Kidney epithelial cell (primary cell): ENCODE data around the gene COL1A1. TPM values are rescaled to one million over a fixed set of nuclear protein-coding genes. Genes with fewer than 3 reads are reported as not detected.

ENCODE experiments used
- DNase-seq: peaks from one replicate; pipeline ENCODE4 v3.0.0-alpha.2; 2010; ENCODE audit warnings: low read depth
- H3K27me3 ChIP-seq: 2 replicates; pipeline ENCODE4 v1.6.0; 2011; ENCODE audit warnings: low read length; ENCODE audit not compliant: control insufficient read depth, insufficient read depth
- H3K36me3 ChIP-seq: 2 replicates; pipeline ENCODE4 v1.5.1; 2011; ENCODE audit warnings: low read length; ENCODE audit not compliant: control insufficient read depth, insufficient read depth
- H3K4me3 ChIP-seq: 2 replicates; pipeline ENCODE4 v1.5.1; 2011; ENCODE audit warnings: low read depth, mild to moderate bottlenecking, control low read depth, low read length
- total RNA-seq: library from RNA; depleted of rRNA; stranded (reverse); fragments of >200 nt; gene quantifications from 2 replicates; pipeline ENCODE4 v1.2.3, GENCODE V29; 2015
- TF ChIP-seq, protein P1 (sequence below): IDR thresholded peaks from 2 replicates; pipeline ENCODE4 v1.5.1; 2011; ENCODE audit warnings: mild to moderate bottlenecking, moderate library complexity, low read length, control low read depth, inconsistent platforms; ENCODE audit not compliant: insufficient read depth, poor library complexity, severe bottlenecking

COL1A1 gene
- total RNA-seq, 1 donor from 2014 or later: 139 TPM

DNA sequence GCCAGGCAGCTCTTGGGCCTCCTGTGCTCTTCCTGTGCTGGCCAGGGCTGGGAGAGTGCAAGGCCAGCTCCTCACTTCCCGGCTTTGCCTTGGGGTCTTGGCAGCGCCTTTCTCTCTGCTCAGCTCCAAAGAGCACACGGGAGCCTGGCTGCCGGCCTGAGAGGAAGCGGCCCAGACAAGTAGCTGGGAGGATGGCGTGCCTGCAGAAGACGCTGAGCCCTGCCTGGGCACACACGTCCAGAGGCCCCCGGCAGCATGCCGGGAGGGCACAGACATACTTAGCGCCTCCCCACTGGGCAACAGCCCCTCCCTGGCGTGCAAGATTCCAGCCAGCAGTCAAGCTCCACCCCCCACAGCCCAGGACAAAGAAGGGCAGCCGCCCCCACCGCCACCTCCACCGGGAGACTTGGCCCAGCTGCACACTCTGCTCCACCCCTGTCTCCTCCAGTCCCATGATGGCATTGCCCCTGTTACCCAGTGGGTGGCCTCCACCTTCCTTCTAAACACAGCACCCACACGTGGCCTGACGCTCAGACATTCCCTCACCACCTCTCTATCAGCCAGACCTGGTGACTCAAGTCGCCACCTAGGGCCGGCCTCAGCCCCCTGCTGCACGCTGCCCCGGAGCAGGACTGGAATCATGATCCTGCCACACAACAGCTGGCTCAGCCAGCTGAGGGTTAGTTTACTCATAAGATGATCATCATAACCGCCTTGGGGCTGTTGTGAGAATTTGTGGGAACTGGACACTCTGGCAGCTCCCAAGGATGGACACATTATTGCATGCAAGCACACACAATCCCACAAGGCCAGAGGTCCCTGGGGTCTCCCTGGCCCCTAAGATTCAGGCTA is 23.2 kb downstream of the COL1A1 start:
- DNase-seq: peak; percentile 94
- H3K27me3 ChIP-seq: no peaks in the 10 kb centered on the region
- H3K36me3 ChIP-seq: no peaks in the 10 kb centered on the region
- no peak overlapping the region for H3K4me3 ChIP-seq
- TF ChIP-seq, protein P1, sequence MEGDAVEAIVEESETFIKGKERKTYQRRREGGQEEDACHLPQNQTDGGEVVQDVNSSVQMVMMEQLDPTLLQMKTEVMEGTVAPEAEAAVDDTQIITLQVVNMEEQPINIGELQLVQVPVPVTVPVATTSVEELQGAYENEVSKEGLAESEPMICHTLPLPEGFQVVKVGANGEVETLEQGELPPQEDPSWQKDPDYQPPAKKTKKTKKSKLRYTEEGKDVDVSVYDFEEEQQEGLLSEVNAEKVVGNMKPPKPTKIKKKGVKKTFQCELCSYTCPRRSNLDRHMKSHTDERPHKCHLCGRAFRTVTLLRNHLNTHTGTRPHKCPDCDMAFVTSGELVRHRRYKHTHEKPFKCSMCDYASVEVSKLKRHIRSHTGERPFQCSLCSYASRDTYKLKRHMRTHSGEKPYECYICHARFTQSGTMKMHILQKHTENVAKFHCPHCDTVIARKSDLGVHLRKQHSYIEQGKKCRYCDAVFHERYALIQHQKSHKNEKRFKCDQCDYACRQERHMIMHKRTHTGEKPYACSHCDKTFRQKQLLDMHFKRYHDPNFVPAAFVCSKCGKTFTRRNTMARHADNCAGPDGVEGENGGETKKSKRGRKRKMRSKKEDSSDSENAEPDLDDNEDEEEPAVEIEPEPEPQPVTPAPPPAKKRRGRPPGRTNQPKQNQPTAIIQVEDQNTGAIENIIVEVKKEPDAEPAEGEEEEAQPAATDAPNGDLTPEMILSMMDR: peak; percentile 68

DNA sequence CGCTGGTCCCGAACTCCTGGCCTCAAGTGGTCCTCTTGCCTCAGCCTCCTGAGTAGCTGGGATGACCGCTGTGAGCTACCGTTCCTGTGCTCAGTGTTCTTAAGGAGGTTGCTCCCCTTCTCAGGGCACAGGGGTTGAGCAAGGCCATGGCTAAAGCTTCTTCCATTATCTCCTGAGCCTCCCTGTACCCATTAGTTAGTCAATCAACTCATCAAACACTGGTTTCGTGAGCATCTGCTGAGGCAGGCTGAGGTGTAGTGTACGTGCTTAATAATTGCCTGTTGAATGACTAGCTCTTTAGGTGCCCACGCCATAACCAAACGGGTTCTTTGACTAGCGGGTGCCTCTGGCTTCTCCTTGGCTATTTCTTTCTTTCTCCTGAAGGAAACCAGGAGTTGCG is 24.0 kb downstream of the COL1A1 start:
- TF ChIP-seq, protein P1: no peak
- H3K4me3 ChIP-seq: no peak overlapping the region
- no peaks in the 10 kb centered on the region for H3K27me3 ChIP-seq
- no peaks in the 10 kb centered on the region for H3K36me3 ChIP-seq
- DNase-seq: no peak

DNA sequence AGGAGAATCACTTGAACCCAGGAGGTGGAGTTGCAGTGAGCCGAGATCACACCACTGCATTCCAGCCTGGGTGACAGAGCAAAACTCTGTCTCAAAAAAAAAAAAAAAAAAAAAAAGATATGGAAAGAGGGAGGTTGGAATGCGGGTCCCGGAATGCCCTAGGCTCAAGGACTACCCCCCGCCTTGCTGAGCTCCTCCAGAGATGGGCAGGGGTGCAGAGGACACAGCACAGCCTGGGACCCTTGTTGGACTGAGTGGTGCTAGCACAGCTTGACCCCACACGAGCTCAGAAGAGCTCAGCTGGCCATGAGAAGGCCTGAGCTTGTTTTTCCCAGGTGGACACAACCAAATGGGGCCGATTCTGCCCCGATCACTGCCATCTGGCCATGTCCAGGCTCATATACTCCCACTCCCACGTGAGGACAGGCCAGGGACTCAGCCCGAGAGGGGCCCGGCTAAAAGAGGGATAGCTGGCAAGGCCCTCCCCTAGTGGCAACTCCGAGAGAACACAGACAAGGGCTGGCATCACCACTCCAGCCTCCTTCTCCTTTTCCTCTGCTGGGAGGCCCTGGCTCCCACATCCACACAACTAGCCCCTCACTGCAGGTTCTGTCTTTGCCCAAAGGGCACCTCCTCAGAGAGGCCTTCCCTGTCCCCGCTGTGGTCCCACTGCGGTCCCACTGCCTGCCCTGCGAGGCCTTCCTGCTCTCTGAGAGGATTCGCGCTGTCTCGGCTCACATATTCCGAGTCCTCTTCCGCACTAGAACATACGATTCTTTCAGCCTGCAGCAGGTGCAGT is 24.7 kb downstream of the COL1A1 start:
- TF ChIP-seq, protein P1: no peak
- H3K36me3 ChIP-seq: no peaks in the 10 kb centered on the region
- no peak for DNase-seq
- no peak overlapping the region for H3K4me3 ChIP-seq
- no peaks in the 10 kb centered on the region for H3K27me3 ChIP-seq

DNA sequence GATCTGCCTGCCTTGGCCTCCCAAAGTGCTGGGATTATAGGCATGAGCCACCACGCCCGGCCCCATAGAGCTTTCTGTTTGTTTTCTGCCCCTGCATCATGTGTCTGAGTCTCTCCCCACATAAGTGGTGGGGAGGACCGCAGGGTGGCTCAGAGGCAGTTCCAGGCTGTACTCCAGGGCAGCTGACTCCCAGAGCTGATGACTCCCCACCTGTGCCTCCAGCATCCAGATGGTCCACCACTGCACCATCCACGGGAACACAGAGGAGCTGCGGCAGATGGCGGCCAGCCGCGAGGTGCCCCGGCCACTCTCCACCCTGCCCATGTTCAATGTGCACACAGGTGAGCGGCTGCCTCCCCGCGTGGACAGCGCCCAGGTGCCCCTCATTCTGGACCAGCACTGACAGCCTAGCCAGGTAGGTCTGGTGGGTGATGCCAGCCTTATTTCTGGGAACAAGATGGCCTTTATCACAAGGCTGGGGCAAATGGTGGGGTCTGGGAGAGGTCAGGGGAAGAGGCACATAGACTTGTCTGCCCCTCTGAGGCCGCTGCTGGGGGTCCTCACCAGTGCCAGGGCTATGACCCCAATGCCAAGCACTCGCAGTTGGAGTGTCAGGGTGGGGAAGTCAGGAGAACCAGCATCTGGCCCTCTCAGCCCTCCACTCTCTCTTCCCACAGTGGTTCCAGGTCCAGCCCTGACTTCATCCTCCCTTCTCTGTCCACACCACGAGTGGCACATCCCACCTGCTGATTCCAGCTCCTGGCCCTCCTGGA is 26.2 kb downstream of the COL1A1 start:
- H3K27me3 ChIP-seq: no peaks in the 10 kb centered on the region
- TF ChIP-seq, protein P1: no peak
- H3K36me3 ChIP-seq: no peaks in the 10 kb centered on the region
- no peak overlapping the region for H3K4me3 ChIP-seq
- no peak for DNase-seq

DNA sequence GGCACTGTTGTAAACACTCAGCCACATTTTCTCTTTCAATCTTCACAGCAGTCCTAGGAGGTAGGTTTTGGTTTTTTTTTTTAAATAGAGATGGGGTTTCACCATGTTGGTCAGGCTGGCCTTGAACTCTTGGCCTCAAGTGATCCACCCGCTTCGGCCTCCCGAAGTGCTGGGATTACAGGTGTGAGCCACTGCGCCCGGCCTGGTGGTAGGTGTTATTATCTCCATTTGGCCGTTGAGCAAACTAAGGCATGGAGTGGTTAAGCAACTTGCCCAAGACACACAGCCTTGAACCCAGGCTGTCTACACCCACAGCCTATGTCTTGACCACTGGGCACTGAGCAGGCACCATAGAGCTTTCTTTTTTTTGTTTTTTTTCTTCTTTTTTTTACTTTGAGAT is 27.0 kb downstream of the COL1A1 start:
- DNase-seq: no peak
- Histone ChIP-seq H3K4me3 (no peak overlapping the region), H3K27me3 (no peaks in the 10 kb centered on the region), H3K36me3 (no peaks in the 10 kb centered on the region)
- TF ChIP-seq, protein P1: no peak
